DMS153 (cell line): ENCODE data around the gene CCDC149.

Experiments
- DNase-seq: peaks from one replicate; lab custom pipeline; 2025; lab: John Stamatoyannopoulos, UW

CCDC149 gene

DNA sequence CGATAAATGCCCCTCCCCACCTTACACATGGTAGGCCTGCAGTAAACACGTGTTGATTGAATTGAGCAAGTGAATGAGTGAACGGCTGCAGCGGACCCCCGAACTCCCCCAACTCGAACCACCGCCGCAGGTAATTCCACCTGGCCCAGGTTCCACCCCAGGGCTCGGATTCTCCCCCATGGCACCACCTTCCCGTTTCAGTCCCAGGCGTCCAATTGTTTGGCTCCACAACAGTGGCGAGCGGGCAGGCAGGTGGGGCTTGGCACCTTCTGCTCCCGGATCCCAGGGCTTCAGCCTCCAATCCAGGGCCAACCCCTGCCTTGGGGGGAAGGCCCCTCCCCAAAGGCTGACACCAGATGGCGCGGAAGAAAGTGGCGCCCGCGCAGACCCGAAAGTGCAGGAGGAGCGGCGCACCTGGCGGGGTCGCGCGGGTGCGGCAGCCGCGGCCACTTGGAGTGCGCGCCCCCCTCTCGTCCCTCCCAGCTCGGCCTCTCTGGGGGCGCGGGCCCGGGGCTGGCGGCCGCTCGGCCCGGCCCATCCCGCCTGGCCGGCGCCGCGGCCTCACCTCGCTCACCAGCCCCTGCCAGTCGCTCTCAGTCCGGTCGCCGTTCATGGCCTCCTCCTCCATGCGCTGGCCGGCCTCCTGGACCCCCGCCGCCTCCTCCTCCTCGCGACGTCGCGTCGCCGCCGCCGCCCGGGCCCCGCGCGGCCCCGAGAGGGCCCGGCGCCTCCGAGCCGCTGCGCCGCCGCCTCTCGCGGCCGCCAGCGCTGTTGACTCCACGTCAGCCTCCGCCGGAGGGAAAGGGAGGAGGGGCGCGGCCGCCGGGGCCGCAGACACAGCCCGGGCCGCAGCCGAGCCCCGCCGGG, at the start of gene CCDC149:
CCDC149 (minus strand) TSS at position 791 of the 867 bp plus-strand sequence; CDS start at position 613, 178 bp downstream.
- peak; percentile 71 for DNase-seq

DNA sequence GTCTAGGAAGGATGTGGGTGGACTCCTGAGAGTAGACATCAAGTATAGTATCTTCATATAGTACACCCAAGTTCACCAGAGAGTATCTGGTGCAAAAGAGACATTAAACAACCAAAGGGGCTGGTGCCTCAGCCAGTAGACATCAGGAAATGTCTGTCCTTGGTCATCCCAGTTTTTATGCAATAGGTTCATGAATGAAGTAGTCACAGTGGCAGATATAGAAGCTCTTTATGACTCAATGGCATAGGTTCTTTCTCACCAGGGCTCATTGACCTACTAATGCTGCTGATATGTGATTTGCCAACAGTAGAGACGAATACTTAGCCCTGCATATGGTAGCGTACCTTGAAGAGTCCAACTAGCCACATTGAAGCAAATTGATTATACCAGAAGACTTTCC, 45.0 kb upstream of the CCDC149 start:
- DNase-seq = no peak

DNA sequence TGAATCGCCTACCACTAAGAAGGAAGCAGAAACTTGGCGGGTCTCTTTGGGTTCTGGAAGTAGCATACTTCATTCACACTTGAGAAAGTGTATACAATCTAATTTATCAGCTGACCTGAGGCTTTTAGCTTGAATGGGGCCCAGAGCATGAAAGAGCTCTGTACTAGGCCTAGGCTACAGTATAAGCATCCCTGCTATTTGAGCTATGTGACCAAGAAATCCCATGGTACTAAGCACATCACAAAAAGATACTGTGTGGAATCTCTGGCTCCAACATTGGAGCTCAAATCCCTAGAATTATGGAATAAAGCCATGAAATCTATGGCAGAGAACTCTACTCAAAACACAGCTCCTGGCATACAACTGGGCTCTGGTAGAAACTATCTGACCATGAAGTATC, 43.9 kb upstream of the CCDC149 start:
- no peak for DNase-seq

DNA sequence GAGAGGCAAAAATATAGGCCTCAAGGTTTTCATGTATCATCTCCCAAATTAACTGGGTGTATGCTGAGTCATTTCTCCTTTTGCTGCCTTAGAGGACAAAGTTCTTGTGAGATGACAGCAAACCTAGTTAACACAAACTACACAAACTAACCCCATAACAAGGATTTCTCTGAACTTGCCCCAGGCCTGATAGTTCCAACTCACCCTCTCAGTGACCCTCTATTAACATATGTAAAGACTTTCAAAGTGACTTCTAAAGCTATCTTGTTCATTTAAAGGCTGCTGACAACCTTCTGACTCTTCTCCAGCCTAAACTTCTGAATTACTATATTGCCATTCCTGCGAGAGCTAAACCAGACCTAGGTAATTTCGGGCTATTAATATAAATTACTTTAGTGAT, 43.2 kb upstream of the CCDC149 start:
- DNase-seq = no peak

DNA sequence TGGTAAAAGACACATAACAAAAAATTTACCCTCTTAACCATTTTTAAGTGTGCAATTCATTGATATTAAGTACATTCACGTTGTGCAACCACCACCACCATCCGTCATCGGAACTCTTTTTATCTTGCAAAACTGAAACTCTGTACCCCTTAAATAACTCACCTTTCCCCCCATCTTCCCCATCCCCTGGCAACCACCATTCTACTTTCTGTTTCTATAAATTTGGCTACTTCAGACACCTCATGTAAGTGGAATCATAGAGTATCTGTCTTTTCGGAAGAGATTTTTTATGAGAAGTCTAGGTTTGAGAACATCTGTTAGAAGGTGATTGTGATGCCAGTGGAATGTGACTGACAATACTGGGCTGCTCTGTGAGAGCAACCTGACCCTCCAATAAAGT, 39.8 kb upstream of the CCDC149 start:
- no peak for DNase-seq

DNA sequence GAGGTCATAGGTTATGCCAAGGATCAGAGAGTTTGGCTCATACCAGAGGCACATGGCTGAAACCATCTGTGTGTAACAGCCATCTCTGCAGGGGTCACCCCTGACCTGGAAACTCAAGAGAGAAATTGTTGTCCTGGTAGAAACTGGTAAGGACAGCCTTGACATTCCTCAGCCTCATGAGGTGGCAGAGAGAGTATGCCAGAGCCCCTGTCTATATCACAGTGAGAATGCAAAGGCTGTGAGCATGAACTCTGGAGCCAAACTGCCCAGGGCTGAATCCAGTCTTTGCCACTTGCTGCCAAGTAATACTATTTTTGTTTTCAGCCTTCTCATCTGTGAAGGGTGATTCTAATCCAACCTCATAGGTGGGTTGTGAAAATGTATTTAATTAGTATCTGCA, 37.1 kb upstream of the CCDC149 start:
- DNase-seq = no peak

DNA sequence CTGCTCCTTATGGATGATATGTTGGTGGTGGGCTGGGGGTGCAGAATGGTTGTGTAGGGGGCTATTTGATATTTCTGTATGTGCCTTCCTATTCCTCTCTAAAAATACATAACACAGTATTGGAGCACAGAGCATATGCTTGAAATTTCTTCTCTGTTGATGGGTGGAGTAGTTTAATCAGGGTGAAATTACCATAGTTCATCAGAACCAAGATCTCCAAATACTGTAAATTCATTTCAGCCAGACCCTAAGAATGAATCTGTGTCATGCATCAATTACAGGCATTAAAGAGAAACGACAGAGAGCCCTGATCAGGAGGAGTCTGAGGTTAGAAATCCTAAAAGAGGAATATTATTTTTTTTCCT, 25.1 kb upstream of the CCDC149 start:
- DNase-seq = no peak

DNA sequence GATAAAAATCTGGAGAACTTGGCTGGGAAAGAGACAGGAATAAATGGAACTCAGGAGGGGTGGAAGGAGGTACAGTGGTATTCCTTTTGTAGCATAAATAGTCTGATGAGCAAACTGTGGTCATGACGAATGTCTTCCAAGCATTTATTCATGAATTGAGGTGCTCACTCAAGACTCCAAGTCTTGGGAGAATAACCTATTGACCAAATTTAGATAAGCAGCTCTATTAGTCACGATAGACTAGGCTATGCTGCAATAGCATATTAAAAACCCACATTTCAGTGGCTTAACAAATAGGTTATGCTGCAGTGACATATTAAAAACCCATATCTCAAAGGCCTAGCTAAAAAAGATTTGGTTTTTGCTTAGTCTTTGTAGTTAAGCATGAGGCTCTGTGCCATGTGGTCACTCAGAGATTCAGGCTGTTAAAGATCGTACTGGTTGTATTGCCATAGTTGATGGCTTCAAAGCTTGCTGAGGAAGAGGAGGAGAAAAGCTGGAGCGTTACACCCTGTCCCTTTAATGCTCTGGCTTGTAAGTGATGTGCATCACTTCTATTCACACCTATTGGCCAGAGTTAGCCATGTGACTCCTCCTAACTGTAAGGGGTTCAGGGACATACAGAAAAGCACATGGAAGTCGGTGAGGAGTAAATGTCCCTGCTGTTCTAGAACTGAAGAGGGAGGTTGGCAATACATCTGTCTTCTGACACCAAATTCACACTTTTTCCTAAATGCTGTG, 24.5 kb upstream of the CCDC149 start:
- no peak for DNase-seq

DNA sequence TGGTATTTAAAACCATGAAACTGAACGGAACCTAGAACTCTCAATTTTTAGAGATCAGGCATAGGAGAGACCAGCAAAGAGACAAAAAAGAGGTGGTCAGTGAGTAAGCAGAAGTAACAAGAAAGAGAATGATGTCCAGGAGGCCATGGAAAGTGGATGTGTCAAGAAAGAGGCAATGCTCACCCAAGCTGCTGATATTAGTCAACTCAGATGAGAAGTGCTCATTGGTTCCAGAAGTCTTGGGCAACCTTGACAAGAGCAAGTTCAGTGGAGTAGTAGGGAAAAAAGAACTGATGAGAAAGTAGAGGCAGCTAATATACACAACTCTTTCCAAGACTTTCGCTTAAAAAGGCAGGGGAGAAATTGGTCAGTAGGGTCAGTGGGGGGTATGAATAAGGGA, 23.0 kb upstream of the CCDC149 start:
- no peak for DNase-seq

DNA sequence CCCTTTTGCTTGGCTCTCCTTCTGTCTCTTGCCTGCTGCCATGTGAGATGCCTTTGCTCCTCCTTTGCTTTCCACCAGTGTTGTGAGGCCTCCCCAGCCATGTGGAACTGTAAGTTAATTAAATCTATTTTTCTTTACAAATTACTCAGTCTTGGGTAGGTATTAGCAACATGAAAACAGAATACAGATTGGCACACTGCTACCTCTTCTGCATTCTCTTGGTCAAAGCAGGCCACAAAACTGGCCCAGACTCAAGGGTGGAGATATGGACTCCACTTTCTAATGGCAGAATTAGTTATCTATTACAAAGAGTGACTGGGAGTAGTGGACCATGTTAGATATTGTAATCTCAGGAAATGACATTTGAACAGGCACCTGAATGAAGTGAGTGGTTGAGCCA, 21.5 kb upstream of the CCDC149 start:
- DNase-seq = no peak

DNA sequence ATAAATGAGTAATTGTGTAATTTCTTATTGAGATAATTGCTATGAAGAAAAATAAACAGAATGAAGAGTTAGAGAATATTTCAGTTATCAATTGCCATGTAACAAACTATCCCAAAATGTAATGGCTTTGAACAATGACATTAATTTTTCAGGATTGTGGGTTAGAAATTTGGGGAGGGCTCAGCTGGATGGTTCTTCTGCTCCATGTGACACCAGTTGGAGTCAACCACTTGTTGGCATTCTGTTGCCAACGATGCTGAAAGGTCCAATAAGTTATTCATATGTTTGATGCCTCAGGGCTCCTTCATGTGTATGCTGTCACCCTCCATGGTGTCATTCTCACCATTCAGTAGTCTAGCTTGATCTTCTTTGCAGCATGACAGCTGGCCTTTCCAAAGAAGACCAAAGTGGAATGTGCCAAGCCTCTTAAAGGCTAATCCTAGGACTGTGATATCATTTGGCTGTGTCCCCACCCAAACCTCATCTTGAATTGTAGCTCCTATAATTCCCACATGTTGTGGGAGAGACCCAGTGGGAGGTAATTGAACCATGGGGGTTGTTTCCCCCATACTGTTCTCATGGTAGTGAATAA, 20.9 kb upstream of the CCDC149 start:
- DNase-seq = no peak

DNA sequence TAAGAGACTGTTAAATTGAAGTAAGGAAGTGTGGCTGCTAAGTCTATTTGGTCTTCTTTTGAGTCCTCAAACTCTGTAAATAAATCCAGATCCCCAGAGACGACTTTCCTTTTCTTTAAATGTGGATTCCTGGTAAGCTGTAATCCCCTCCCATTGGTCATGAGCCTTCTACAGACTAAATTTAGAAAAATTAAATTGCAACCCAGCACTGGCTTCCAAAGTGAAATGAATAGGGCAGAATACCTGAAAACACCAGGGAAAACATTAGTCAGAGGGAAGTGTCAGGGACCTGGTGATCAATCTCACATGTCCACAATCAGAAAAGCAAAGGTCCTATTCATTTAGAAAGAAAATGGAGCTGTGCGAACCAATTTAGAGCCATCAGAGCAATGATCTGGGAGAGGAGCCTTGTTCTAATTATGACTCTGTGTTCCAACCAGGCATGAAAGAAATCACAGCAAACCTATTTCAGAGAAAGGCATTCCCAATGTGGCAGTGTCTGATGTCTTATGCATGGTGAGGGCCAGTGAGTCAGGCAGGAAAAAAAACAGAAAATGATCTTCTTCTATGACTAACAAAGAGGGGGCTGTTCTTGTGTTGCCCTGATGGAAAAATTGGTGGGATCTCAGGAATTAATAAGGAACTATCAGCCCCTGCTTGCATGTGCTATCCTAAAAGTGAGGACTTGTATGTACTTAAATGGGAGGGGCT, 19.8 kb upstream of the CCDC149 start:
- DNase-seq = no peak

DNA sequence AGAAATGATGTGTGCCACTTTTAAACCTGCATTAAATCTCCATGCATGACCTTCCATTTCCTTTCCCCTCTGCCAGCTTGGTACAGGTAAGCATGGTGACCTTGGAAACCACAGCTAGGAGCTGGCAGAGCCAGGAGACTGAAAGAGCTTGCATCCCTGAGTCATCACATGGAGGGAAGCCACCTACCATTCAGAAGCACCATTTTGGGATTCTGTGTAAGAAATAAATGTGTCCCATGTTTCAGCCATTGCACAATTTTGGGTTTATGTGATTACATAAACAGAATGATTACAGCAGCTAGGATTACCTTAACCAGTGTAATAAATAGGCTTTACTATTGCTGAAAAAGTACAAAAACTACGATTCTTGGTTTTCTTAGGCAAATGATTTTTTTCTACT, 17.3 kb upstream of the CCDC149 start:
- no peak for DNase-seq

DNA sequence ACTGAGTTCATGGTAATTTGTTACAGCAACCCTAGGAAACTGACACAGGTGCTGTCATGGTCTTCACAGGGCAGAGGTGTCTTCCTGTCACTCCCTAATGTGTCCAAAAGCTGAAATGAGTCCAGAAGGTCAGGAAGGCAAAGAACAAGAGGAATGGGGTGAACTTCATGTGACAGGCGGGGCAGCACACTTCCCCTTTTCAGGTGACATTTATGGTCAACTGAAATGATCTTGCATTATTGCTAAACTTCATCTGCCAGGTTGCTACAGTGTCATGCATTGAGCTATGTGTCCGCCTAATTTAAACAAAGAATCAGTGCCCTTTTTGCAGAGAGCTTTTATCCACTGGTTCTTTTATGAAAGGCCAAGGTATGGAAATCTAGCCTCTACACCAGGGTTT, 15.9 kb upstream of the CCDC149 start:
- no peak for DNase-seq

DNA sequence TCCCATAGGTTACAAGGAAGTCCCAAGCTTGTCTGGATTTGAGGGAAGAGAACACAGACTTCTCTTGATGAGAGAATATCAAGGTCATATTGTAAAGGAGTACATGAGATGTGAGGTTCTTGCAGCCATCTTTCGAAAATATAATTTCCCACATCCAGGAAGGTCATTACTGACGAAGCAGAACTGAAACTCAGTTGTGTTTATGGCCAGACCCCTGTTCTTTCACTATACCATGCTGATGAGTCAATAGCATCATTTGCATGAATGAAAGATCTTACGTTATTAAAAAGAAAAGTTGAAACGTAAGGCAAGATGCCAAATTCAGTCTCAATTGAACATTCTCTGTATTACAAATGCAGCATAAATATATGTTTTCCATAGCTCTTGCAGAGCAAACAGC, 14.2 kb upstream of the CCDC149 start:
- no peak for DNase-seq

DNA sequence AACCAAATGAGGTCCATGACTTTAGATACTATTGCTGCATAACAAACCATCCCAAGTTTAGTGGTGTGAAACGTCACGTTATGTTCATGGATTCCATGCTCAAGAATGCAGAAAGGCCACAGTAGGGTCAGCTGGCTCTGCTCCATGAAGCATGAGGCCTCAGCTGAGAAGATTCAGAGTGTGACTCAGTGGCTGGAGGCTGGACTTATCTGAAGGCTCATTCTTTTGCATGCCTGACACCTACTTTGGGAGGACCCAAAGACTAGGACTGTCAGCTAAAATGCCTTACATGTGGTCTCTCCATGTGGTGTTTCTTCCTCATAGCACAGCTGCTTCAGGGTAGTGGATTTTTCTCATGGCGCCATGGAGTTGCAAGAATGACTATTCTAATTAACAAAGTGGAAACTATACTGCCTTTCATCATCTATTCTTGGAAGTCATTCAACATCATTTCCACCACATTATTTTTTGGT, 11.5 kb upstream of the CCDC149 start:
- DNase-seq = no peak

DNA sequence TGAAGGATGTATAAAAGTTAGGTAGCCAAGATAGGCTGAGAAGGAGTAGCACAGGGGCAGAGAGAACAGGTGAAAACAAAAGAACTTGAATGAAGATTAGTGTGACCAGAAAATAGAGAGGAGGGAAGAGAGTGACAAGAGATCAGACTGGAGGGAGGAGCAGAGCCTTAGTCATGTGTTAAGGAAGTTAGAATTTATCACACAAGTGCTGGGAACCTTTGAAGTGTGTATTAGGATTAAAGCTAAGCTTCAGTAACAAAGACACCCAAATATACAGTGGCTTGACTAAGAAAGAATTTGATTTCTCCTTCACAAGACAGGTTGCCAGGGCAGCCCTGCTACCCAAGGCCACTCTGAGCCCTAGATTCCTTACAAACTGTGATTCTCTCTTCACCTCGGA, 10.7 kb upstream of the CCDC149 start:
- DNase-seq = no peak

DNA sequence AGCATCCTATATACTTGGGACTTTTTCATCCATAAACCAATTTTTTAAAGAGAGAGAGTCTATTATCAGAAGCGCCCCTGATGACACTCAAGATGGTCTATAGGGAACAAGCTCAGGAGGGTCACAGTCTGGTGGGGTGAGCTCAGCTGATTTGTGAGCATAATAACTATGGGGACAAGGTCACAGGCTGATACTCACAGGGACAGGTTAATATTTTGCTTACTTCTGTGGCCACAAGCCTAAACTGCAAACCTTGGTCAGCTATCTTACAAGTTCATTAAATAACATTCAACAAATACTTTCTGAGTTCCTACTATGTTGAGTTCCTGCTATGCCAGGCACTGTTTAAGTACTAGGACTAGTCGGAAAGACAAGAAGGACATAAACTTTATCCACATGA, 10.2 kb upstream of the CCDC149 start:
- no peak for DNase-seq

DNA sequence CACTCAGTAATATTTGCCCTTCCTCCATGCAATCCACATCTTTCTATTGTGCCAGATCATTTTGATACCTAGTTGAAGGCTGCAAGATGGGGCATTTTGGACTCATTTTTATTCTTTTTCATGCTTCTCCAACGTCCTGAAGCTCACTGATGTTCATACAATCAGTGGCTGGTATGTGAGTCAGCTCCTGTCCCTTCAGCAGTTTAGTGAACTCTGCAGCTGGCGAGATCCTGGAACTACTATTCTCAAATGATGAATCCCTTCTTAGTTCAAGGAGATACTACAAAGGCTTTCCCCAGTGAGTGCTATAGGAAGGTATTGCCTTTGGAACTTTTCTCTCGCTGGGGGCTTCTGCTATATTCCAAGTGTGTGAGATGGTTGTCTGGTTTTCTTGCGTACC, 9.6 kb upstream of the CCDC149 start:
- DNase-seq = no peak

DNA sequence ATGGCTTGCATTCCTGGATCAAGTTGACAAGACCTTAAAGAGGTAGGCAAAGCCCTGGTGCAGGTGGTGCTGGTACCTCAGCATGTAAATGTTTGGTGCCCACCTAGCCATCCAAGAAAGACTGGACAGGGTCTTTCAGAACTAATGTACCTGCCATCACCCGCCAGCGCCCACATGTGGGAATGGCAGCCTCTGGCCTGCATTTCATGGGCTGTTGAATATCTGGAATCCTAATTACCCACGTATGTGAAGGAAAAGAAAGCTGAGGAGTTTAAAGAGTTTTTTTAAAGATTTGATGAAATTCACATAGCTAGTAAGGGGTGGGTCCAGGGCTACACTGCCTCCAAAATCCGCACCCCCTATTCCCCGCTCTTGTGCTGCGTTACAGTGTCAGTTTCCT, 8.6 kb upstream of the CCDC149 start:
- DNase-seq = no peak

DNA sequence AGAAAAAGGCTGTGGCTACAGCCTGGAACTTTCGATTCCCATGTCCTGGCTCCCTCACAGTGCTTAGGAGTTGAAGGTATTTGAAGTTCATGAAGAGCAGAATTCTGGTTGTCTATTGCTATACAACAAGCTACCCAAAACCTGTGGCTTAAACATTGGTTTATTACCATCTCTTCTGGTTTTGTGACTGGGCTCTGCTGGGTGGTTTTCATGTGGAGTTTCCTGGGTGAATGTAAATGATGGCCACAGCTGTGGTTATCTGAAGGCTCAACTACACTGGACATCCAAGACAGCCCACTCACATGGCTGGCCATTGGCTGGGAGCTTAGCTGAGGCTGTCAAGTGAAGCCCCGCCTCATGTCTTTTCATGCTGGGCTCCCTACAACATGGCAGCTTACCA, 7.2 kb upstream of the CCDC149 start:
- no peak for DNase-seq

DNA sequence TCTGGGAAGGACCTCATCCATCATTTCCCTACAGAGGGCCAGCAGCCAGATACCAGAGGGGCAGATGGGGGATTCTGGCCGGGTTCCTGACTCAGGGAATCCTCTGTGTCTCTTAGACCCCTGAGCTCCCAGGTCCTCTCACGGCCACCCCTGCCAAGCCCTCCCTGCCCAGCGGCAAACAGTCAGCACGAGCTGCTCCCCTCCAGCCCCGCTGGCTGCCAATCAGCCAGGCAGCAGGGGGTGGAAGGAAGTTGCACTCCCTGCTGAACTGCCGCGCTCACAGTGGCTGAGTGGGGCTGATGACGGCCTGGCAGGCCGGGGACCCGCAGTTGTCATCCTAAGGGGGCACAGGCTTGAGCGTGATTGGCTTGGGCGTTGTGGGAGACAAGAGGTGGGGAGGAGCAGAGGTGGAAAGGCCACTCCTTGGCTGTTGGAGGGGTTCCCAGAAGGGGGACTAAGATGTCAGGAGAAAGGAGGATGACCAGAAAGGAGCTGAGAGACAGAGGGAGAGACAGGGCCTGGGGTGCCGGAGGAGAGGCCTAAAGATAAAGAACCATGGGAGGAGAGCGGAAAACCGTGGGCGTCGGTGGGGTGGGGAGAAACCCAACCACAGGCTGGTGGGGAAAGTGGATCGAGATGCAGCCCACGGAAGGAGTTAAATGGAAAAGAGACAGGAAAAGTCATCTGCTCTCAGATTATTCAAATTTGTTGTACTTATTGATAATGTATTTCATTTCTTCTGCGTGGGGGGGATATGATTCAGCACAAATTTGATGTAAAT, 4.4 kb upstream of the CCDC149 start:
- DNase-seq = no peak
